ENCODE results near the gene KDM8. TPM values are rescaled to one million over a fixed set of nuclear protein-coding genes. Genes with fewer than 3 reads are reported as not detected.

Gene KDM8
- total and polyA plus RNA-seq, 9 of the 15 experiments (the other 6 are each of a cell fraction or from before 2014, with no cell fraction given) = 0.61 to 9.1 (median 5.4) TPM

DNA sequence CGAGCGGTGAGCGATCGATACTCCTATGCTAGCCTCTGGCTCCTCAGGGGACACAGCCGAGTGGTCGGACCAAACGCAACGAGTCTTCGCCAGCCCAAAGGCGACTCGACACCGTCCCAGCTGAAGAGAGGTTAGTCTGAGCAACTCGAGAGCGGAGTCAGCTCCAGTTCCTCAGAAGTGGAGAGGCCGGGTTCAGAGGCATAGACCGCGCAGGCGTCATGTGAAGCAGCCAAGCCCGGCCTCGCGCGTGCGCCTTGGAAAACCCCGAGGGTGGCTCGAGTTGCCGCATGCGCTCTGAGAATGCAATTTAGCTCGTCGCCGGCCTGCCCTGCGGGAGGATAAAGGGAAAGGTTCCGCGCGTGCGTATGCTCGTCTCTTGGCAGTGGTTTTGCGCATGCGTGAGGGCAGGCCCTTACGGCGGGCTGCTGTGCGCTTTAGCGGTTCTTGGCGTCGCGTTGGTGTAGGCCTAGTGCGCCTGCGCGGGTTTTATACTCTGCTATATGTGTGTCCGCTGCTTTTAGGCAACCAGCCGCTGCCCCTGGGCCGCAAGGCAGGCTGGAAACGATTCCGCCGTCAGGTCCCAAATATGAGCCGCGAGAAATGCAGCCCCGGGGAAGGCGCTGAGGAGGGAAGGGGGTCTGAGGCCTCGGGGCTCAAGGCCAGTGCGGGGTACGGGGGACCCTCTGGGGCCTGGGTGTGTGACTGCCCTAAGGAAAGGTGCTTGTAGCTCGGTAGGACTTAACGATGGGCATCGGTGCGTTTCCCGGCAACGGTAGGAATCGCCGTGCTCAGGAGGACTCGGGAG lies at the start of gene KDM8 (continued):
- no peak for TF ChIP-seq GTF2B (IDR thresholded peaks at IDR 0.05; ENCODE audit: extremely low read depth, insufficient read length)
- no peak for TF ChIP-seq MAFF (IDR thresholded peaks at IDR 0.05; ENCODE audit: low read length)
- peak; percentile 22; the same call in 1 of the 2 replicates for TF ChIP-seq GTF2F1 (IDR thresholded peaks at IDR 0.05; ENCODE audit: low read depth, low read length)
- TF ChIP-seq BDP1 (IDR thresholded peaks at IDR 0.05; ENCODE audit: insufficient read depth, insufficient read length) = no peak
- peak; percentile 25 for TF ChIP-seq POU5F1 (IDR thresholded peaks at IDR 0.05; ENCODE audit: borderline replicate concordance, low read depth, low read length, partially characterized antibody)
- no peak for TF ChIP-seq ZBTB33 (CRISPR knock-in tag; IDR thresholded peaks at IDR 0.05)
- TF ChIP-seq E2F1 (CRISPR knock-in tag; IDR thresholded peaks at IDR 0.05) = no peak
- peak; percentile 14 for TF ChIP-seq SAP30 (IDR thresholded peaks at IDR 0.05; ENCODE audit: borderline replicate concordance, insufficient read depth, low read depth, low read length, poor library complexity, severe bottlenecking)
- TF ChIP-seq, protein P1, sequence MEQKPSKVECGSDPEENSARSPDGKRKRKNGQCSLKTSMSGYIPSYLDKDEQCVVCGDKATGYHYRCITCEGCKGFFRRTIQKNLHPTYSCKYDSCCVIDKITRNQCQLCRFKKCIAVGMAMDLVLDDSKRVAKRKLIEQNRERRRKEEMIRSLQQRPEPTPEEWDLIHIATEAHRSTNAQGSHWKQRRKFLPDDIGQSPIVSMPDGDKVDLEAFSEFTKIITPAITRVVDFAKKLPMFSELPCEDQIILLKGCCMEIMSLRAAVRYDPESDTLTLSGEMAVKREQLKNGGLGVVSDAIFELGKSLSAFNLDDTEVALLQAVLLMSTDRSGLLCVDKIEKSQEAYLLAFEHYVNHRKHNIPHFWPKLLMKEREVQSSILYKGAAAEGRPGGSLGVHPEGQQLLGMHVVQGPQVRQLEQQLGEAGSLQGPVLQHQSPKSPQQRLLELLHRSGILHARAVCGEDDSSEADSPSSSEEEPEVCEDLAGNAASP (IDR thresholded peaks at IDR 0.05) = no peak
- no peak for TF ChIP-seq ZNF696 (CRISPR knock-in tag; conservative IDR thresholded peaks at IDR 0.05)
- TF ChIP-seq EP400 (IDR thresholded peaks at IDR 0.05) = peak; percentile 85
- TF ChIP-seq ZNF3 (CRISPR knock-in tag; IDR thresholded peaks at IDR 0.05) = no peak
- no peak for TF ChIP-seq ELF1 (tag; IDR thresholded peaks at IDR 0.05)
- TF ChIP-seq SIN3B (IDR thresholded peaks at IDR 0.05; ENCODE audit: low read depth) = no peak
- no peak for TF ChIP-seq SETDB1 (IDR thresholded peaks at IDR 0.05; ENCODE audit: low read length)
- TF ChIP-seq TOE1 (IDR thresholded peaks at IDR 0.05; ENCODE audit: borderline replicate concordance) = no peak; the same call in 1 of the 2 replicates
- no peak for TF ChIP-seq TOE1 (CRISPR knock-in tag; IDR thresholded peaks at IDR 0.05; ENCODE audit: borderline replicate concordance, low read depth)
- TF ChIP-seq ARHGAP35 (IDR thresholded peaks at IDR 0.05; ENCODE audit: partially characterized antibody) = no peak
- no peak for TF ChIP-seq ELK3 (CRISPR knock-in tag; IDR thresholded peaks at IDR 0.05)
- peak; percentile 28; the same call in 1 of the 2 replicates for TF ChIP-seq NFIC (IDR thresholded peaks at IDR 0.05)
- no peak for TF ChIP-seq EWSR1 (IDR thresholded peaks at IDR 0.05; ENCODE audit: borderline replicate concordance, low read depth, partially characterized antibody)
- TF ChIP-seq SMAD4 (CRISPR knock-in tag; conservative IDR thresholded peaks at IDR 0.05) = no peak

Data from K562 (cell line).